ENCODE data around the gene COL5A1. TPM values are rescaled to one million over a fixed set of nuclear protein-coding genes. Genes with fewer than 3 reads are reported as not detected.

COL5A1 gene
- total and polyA plus RNA-seq, 2 experiments from 2014 or later: 2.5 to 13.1 TPM

GRCh38 chr9:134892221-134892620 is 250.6 kb downstream of the COL5A1 start:
- Histone ChIP-seq H3K4me1 (ENCODE audit: insufficient read depth) (no peaks in the 10 kb centered on the region), H3K27ac (ENCODE audit: low read depth) (no peak overlapping the region), H3K36me3 (ENCODE audit: insufficient read depth) (no peaks in the 10 kb centered on the region), H4K20me1 (replicated peaks; ENCODE audit: insufficient read depth) (no peaks in the 10 kb centered on the region), H3K9me2 (ENCODE audit: insufficient read depth) (no peaks in the 10 kb centered on the region), H3K27me3 (ENCODE audit: insufficient read depth) (no peaks in the 10 kb centered on the region), H3K79me2 (replicated peaks; ENCODE audit: insufficient read depth) (no peaks in the 10 kb centered on the region), H3K4me3 (no peak overlapping the region), H3F3A (replicated peaks; ENCODE audit: low read depth) (no peaks in the 10 kb centered on the region), H3K4me2 (no peak overlapping the region), H2AFZ (no peak overlapping the region)
- H3K27me3 Mint-ChIP-seq (ENCODE audit: insufficient read depth, low read depth, poor library complexity): no peaks in the 10 kb centered on the region
- no peak overlapping the region for H3K27ac Mint-ChIP-seq
- peaks cover 11% of the 10 kb centered on the region; the same call in 1 of the 3 replicates for H3K36me3 Mint-ChIP-seq (ENCODE audit: low read depth)
- peaks cover 21% of the 10 kb centered on the region for H3K9me3 Mint-ChIP-seq
- ATAC-seq: no peak
- TF ChIP-seq STAT1 (IDR thresholded peaks at IDR 0.05; ENCODE audit: unreplicated experiment) (no peak), ZNF114 (CRISPR knock-in tag; IDR thresholded peaks at IDR 0.05) (no peak), NANOG (IDR thresholded peaks at IDR 0.05; ENCODE audit: borderline replicate concordance) (no peak), CREB1 (CRISPR knock-in tag; IDR thresholded peaks at IDR 0.05; ENCODE audit: low read depth) (no peak), ZNF331 (CRISPR knock-in tag; IDR thresholded peaks at IDR 0.05; ENCODE audit: low read depth) (no peak), ETS1 (IDR thresholded peaks at IDR 0.05) (no peak), JUNB (IDR thresholded peaks at IDR 0.05; ENCODE audit: unreplicated experiment) (no peak), POLR2AphosphoS5 (IDR thresholded peaks at IDR 0.05; ENCODE audit: low read depth) (no peak), CTCF (conservative IDR thresholded peaks at IDR 0.05; ENCODE audit: low read depth in 2 of 2) (no peak), EZH2phosphoT487 (IDR thresholded peaks at IDR 0.05; ENCODE audit: unreplicated experiment) (no peak), EZH2 (IDR thresholded peaks at IDR 0.05; ENCODE audit: low read depth, unreplicated experiment) (no peak)
- TF ChIP-seq, protein P1, sequence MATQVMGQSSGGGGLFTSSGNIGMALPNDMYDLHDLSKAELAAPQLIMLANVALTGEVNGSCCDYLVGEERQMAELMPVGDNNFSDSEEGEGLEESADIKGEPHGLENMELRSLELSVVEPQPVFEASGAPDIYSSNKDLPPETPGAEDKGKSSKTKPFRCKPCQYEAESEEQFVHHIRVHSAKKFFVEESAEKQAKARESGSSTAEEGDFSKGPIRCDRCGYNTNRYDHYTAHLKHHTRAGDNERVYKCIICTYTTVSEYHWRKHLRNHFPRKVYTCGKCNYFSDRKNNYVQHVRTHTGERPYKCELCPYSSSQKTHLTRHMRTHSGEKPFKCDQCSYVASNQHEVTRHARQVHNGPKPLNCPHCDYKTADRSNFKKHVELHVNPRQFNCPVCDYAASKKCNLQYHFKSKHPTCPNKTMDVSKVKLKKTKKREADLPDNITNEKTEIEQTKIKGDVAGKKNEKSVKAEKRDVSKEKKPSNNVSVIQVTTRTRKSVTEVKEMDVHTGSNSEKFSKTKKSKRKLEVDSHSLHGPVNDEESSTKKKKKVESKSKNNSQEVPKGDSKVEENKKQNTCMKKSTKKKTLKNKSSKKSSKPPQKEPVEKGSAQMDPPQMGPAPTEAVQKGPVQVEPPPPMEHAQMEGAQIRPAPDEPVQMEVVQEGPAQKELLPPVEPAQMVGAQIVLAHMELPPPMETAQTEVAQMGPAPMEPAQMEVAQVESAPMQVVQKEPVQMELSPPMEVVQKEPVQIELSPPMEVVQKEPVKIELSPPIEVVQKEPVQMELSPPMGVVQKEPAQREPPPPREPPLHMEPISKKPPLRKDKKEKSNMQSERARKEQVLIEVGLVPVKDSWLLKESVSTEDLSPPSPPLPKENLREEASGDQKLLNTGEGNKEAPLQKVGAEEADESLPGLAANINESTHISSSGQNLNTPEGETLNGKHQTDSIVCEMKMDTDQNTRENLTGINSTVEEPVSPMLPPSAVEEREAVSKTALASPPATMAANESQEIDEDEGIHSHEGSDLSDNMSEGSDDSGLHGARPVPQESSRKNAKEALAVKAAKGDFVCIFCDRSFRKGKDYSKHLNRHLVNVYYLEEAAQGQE (IDR thresholded peaks at IDR 0.05; ENCODE audit: unreplicated experiment): no peak
- TF ChIP-seq, protein P2, sequence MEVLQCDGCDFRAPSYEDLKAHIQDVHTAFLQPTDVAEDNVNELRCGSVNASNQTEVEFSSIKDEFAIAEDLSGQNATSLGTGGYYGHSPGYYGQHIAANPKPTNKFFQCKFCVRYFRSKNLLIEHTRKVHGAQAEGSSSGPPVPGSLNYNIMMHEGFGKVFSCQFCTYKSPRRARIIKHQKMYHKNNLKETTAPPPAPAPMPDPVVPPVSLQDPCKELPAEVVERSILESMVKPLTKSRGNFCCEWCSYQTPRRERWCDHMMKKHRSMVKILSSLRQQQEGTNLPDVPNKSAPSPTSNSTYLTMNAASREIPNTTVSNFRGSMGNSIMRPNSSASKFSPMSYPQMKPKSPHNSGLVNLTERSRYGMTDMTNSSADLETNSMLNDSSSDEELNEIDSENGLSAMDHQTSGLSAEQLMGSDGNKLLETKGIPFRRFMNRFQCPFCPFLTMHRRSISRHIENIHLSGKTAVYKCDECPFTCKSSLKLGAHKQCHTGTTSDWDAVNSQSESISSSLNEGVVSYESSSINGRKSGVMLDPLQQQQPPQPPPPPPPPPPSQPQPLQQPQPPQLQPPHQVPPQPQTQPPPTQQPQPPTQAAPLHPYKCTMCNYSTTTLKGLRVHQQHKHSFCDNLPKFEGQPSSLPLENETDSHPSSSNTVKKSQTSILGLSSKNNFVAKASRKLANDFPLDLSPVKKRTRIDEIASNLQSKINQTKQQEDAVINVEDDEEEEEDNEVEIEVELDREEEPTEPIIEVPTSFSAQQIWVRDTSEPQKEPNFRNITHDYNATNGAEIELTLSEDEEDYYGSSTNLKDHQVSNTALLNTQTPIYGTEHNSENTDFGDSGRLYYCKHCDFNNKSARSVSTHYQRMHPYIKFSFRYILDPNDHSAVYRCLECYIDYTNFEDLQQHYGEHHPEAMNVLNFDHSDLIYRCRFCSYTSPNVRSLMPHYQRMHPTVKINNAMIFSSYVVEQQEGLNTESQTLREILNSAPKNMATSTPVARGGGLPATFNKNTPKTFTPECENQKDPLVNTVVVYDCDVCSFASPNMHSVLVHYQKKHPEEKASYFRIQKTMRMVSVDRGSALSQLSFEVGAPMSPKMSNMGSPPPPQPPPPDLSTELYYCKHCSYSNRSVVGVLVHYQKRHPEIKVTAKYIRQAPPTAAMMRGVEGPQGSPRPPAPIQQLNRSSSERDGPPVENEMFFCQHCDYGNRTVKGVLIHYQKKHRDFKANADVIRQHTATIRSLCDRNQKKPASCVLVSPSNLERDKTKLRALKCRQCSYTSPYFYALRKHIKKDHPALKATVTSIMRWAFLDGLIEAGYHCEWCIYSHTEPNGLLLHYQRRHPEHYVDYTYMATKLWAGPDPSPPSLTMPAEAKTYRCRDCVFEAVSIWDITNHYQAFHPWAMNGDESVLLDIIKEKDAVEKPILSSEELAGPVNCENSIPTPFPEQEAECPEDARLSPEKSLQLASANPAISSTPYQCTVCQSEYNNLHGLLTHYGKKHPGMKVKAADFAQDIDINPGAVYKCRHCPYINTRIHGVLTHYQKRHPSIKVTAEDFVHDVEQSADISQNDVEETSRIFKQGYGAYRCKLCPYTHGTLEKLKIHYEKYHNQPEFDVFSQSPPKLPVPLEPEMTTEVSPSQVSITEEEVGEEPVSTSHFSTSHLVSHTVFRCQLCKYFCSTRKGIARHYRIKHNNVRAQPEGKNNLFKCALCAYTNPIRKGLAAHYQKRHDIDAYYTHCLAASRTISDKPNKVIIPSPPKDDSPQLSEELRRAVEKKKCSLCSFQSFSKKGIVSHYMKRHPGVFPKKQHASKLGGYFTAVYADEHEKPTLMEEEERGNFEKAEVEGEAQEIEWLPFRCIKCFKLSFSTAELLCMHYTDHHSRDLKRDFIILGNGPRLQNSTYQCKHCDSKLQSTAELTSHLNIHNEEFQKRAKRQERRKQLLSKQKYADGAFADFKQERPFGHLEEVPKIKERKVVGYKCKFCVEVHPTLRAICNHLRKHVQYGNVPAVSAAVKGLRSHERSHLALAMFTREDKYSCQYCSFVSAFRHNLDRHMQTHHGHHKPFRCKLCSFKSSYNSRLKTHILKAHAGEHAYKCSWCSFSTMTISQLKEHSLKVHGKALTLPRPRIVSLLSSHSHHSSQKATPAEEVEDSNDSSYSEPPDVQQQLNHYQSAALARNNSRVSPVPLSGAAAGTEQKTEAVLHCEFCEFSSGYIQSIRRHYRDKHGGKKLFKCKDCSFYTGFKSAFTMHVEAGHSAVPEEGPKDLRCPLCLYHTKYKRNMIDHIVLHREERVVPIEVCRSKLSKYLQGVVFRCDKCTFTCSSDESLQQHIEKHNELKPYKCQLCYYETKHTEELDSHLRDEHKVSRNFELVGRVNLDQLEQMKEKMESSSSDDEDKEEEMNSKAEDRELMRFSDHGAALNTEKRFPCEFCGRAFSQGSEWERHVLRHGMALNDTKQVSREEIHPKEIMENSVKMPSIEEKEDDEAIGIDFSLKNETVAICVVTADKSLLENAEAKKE (CRISPR knock-in tag; IDR thresholded peaks at IDR 0.05): no peak
- H3K4me3 Mint-ChIP-seq: no peak overlapping the region
- no peaks in the 10 kb centered on the region for H3K4me1 Mint-ChIP-seq
- DNase-seq (ENCODE audit: low spot score): no peak

All from GM23338 (cell line).